Kidney (tissue), 14 donors: ENCODE results near the gene WDR62. TPM values are rescaled to one million over a fixed set of nuclear protein-coding genes. Genes with fewer than 3 reads are reported as not detected.

Source experiments
- DNase-seq, 5 donors: peaks; one replicate each; pipeline ENCODE4 v3.0.0-alpha.2; 2013 to 2020
- FAIRE-seq: peaks from 2 replicates; lab custom pipeline; 2012; peaks lifted over from hg19 to GRCh38; lab: Jason Lieb, UNC
- H3K27ac ChIP-seq, 2 donors: one replicate each; pipeline ENCODE4 v1.7.0; 2013; ENCODE audit warnings: low read depth in 2 of 2, low read length in 2 of 2, inconsistent platforms in 1 of 2
- H3K27me3 ChIP-seq: one replicate; pipeline ENCODE4 v1.7.1; 2013; ENCODE audit warnings: low read length, inconsistent platforms; ENCODE audit not compliant: control insufficient read depth, insufficient read depth
- H3K36me3 ChIP-seq, 3 donors: one replicate each; pipeline versions ENCODE4 v1.7.0 to v1.7.1; 2013; ENCODE audit warnings: low read length in 3 of 3, control low read depth in 1 of 3, inconsistent platforms in 1 of 3; ENCODE audit not compliant: insufficient read depth in 3 of 3, control insufficient read depth in 2 of 3
- H3K4me1 ChIP-seq, 3 donors: one replicate each; pipeline versions ENCODE4 v1.7.0 to v1.7.1; 2013; ENCODE audit warnings: low read length in 3 of 3, inconsistent platforms in 1 of 3, low read depth in 1 of 3; ENCODE audit not compliant: control insufficient read depth in 2 of 3, insufficient read depth in 2 of 3
- H3K4me3 ChIP-seq, 3 donors: one replicate each; pipeline versions ENCODE4 v1.7.0 to v1.8.1; 2013; ENCODE audit warnings: low read length in 3 of 3, control low read depth in 1 of 3, inconsistent platforms in 1 of 3
- H3K9ac ChIP-seq, 3 donors: one replicate each; pipeline versions ENCODE4 v1.7.0 to v1.7.1; 2013; ENCODE audit warnings: low read length in 3 of 3, control low read depth in 1 of 3, inconsistent platforms in 1 of 3
- H3K9me3 ChIP-seq, 3 donors: one replicate each; pipeline versions ENCODE4 v1.7.0 to v1.7.1; 2013; ENCODE audit warnings: low read length in 3 of 3, control low read depth in 1 of 3, inconsistent platforms in 1 of 3; ENCODE audit not compliant: control insufficient read depth in 2 of 3, insufficient read depth in 1 of 3
- intact Hi-C: fragments of 100-400 bp; cut with DNase I; formaldehyde crosslinking; loops from one replicate; pipeline ENCODE4 v1.11.1; 2022
- polyA plus RNA-seq: library from polyadenylated mRNA; stranded (reverse); fragments of 350-450 nt; fragmentation: Illumina TruSeq; extraction: RNeasy Lipid Tissue Mini Kit (QIAGEN cat#74804); gene quantifications from one replicate; pipeline ENCODE4 v1.2.3, GENCODE V29; 2014; ENCODE audit warnings: low read depth, low replicate concordance; ENCODE audit not compliant: insufficient read depth
- total RNA-seq: library from RNA; stranded (reverse); fragmentation: NEBNext Ultra II Directional; extraction: Animal tissue kit (Norgen Biotek cat#: 25700); gene quantifications from one replicate; pipeline ENCODE4 v1.2.1, GENCODE V29; 2021
- TF ChIP-seq, protein P1 (sequence below): IDR thresholded peaks from 3 replicates; pipeline ENCODE4 v1.5.1; 2012; ENCODE audit warnings: mild to moderate bottlenecking, moderate library complexity, borderline replicate concordance; ENCODE audit not compliant: insufficient read depth; ENCODE audit errors: extremely low read depth
- donor health status: control.
- donor health status: control.
- donor health status: control.
- donor health status: control.
- donor health status: control.
- donor health status: DM: yes; HTN: yes; CAD: no.
- donor health status: Normal renal cell carcinoma (clear cell type).

WDR62 gene
- total and polyA plus RNA-seq, 2 donors from 2014 or later, result 0.58 to 0.69 TPM

DNA sequence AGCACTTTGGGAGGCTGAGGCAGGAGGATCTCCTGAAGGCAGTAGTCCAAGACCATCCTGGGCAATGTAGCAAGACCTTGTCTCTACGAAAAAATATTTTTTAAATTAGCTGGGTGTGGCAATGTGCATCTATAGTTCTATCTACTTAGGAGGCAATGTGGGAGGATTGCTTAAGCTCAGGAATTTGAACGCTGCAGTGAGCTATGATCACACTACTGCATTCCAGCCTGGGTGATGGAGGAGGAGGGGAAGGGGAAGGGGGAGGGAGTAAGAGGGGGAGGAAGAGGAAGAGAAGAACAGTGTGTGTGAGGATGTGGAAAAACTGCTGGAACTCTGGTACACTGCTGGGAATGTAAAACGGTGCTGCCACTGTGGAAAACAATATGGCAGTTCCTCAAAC, 12.9 kb upstream of the WDR62 start:
- TF ChIP-seq, protein P1, sequence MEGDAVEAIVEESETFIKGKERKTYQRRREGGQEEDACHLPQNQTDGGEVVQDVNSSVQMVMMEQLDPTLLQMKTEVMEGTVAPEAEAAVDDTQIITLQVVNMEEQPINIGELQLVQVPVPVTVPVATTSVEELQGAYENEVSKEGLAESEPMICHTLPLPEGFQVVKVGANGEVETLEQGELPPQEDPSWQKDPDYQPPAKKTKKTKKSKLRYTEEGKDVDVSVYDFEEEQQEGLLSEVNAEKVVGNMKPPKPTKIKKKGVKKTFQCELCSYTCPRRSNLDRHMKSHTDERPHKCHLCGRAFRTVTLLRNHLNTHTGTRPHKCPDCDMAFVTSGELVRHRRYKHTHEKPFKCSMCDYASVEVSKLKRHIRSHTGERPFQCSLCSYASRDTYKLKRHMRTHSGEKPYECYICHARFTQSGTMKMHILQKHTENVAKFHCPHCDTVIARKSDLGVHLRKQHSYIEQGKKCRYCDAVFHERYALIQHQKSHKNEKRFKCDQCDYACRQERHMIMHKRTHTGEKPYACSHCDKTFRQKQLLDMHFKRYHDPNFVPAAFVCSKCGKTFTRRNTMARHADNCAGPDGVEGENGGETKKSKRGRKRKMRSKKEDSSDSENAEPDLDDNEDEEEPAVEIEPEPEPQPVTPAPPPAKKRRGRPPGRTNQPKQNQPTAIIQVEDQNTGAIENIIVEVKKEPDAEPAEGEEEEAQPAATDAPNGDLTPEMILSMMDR, result no peak
- Histone ChIP-seq H3K36me3 (no peaks in the 10 kb centered on the region), H3K9me3 (no peaks in the 10 kb centered on the region), H3K9ac (no peak overlapping the region), H3K4me3 (peak overlapping the region in 1 of 3 donors; percentile 12), H3K27me3 (no peaks in the 10 kb centered on the region), H3K4me1 (peaks cover 0 to 3% (median 0%) of the 10 kb centered on the region in 3 donors), H3K27ac (no peak overlapping the region)
- intact Hi-C loops, result no loop called here
- DNase-seq, result peak in 4 of 5 donors; percentile 63 to 89 (median 74)
- FAIRE-seq, result no peak

DNA sequence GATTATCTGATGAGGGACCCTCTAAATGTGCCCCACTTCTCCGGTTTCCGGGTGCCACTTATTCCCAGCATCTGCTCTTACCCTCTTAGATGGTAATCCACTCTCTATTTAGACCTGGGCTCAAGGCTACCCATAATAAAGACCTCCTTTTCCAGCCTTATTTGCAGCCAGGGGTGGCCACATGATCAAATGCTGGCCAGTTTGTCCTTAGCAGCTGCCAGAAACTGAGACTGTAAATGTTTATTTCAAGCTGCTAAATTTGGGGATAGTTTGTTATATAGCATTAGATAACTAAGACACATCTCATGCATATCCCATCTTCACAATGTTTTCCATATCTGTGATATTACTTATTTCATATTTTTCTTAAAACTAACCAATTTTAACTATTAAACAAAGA, 10.7 kb upstream of the WDR62 start:
- no peak overlapping the region for H3K27ac ChIP-seq
- no peaks in the 10 kb centered on the region for H3K27me3 ChIP-seq
- intact Hi-C loops, result no loop called here
- no peak overlapping the region for H3K4me3 ChIP-seq
- no peaks in the 10 kb centered on the region for H3K9me3 ChIP-seq
- no peak for FAIRE-seq
- TF ChIP-seq, protein P1, result no peak
- no peaks in the 10 kb centered on the region for H3K36me3 ChIP-seq
- peaks cover 0 to 3% (median 0%) of the 10 kb centered on the region in 3 donors for H3K4me1 ChIP-seq
- H3K9ac ChIP-seq, result no peak overlapping the region
- DNase-seq, result no peak

DNA sequence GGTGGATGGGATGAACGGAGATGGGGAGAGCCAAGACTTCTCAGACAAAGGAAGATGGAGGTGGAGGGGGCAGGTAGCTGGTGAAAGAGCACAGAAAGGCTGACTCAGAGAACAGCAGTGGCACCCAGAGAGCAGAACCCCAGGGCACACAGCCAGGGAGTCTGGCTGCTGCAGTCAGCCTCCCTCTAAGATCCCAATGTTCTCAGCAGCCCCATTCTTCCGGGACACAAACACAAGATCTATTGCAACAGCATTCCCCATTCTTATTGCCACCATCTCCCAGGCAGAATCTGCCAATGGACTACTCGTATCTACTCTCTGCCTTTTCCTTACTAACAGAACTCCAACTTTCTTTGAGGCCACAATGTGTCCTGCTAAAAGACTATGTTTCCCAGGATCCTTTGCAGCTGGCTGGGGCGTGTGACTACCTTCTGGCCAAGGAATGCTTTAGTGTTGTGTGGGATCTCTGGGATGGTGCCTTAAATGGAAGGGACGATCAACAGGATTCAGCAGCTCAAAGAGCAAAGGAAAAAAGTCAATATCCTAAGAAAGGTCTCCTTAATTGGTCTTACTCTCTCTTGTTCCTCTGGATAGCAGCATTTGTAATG, 8.2 kb upstream of the WDR62 start:
- Histone ChIP-seq H3K9ac (no peak overlapping the region), H3K36me3 (no peaks in the 10 kb centered on the region), H3K9me3 (no peaks in the 10 kb centered on the region), H3K27me3 (no peaks in the 10 kb centered on the region), H3K4me1 (peaks cover 0 to 2% (median 0%) of the 10 kb centered on the region in 3 donors), H3K4me3 (no peak overlapping the region), H3K27ac (no peak overlapping the region)
- no peak for FAIRE-seq
- intact Hi-C loops, result no loop called here
- no peak for DNase-seq
- TF ChIP-seq, protein P1, result no peak
